ENCODE results near the gene DNAJC4. TPM values are rescaled to one million over a fixed set of nuclear protein-coding genes. Genes with fewer than 3 reads are reported as not detected.

Gene DNAJC4
- total and polyA plus RNA-seq, 2 experiments from 2014 or later, result 11.0 to 34.7 TPM

DNA sequence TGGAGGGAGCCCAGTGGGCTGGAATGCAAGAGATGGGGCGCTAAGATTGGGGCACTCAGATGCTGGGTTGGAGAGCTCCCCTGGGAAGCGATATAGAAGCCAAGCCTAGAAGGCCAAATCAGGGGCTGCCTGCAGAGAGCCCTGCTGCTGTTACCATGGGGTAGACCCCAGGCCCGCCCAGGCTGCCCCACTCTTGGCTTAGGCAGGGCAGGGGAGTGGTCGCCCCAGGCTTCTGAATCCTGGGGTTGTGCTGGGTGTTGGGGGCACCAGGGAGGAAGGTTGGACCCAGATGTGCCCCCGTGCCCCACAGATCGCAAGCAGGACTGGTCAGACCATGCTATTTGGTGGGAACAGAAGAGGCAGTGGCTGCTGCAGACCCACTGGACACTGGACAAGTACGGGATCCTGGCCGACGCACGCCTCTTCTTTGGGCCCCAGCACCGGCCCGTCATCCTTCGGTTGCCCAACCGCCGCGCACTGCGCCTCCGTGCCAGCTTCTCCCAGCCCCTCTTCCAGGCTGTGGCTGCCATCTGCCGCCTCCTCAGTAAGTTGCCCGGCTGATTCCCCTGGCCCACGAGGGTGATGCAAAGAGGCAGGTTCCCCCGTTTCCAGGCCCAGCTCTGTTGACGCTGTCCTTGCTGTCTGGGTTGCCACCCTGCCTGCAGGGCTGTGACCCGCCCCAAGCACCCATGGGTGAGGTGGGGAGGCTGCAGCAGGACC, 19.9 kb upstream of the DNAJC4 start:
- no peak overlapping the region for H3K9ac ChIP-seq
- no peaks in the 10 kb centered on the region for H3K27me3 ChIP-seq (replicated peaks; ENCODE audit: insufficient read depth)
- H3K36me3 ChIP-seq (ENCODE audit: low read depth), result no peaks in the 10 kb centered on the region
- in situ Hi-C loops (cut with MboI), result no loop called here
- DNase-seq, result no peak
- TF ChIP-seq EZH2 (IDR thresholded peaks at IDR 0.05; ENCODE audit: insufficient read depth, poor library complexity, severe bottlenecking) (no peak), EZH2phosphoT487 (IDR thresholded peaks at IDR 0.05; ENCODE audit: insufficient read depth, low read depth) (no peak)
- H3K4me3 ChIP-seq, result no peak overlapping the region
- peaks cover 20% of the 10 kb centered on the region for H3F3A ChIP-seq (ENCODE audit: insufficient read depth)
- no peaks in the 10 kb centered on the region for H3K79me2 ChIP-seq (ENCODE audit: insufficient read depth)
- H3K4me2 ChIP-seq (ENCODE audit: unreplicated experiment), result no peak overlapping the region
- H3K9me3 ChIP-seq (ENCODE audit: low read depth), result no peaks in the 10 kb centered on the region
- no peaks in the 10 kb centered on the region for H3K9me2 ChIP-seq (ENCODE audit: insufficient read depth)
- H2AFZ ChIP-seq, result no peak overlapping the region
- H3K4me1 ChIP-seq (ENCODE audit: insufficient read depth), result peaks cover 19% of the 10 kb centered on the region
- 94 to 96% methylated on average over 18 to 24 of the region's 24 CpGs for WGBS, 2 experiments (ENCODE audit: low coverage in 1 of 2, low lambda C conversion rate in 2 of 2, missing lambda C conversion rate in 2 of 2)
- H4K20me1 ChIP-seq (ENCODE audit: insufficient read depth), result no peaks in the 10 kb centered on the region
- no peak overlapping the region for H3K27ac ChIP-seq

DNA sequence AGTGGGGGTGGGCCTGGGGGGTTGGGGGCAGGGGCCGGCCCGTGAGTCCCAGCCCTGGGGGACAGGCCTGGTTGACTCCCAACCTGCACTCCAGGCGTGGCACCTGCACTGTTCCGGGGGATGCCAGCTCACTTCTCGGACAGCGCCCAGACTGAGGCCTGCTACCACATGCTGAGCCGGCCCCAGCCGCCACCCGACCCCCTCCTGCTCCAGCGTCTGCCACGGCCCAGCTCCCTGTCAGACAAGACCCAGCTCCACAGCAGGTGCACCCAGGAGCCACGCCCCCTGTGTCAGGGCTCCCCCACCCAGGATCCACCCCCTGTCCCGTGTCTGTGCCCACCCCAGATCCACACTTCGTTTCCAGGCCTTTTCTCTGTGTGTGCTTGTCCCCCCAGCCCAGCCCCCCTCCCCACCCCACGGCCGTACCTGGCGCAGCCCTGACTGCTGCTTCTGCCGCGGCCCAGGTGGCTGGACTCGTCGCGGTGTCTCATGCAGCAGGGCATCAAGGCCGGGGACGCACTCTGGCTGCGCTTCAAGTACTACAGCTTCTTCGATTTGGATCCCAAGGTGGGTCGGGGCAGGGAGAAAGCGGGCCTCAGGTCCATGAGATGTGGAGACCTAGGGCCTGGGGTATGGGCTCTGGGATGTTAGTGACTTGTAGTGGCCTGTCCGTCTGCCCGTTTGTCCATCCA, 19.0 kb upstream of the DNAJC4 start:
- no peaks in the 10 kb centered on the region for H3K79me2 ChIP-seq (ENCODE audit: insufficient read depth)
- TF ChIP-seq EZH2 (IDR thresholded peaks at IDR 0.05; ENCODE audit: insufficient read depth, poor library complexity, severe bottlenecking), result no peak
- no peak for TF ChIP-seq EZH2phosphoT487 (IDR thresholded peaks at IDR 0.05; ENCODE audit: insufficient read depth, low read depth)
- peaks cover 21% of the 10 kb centered on the region for H3K4me1 ChIP-seq (ENCODE audit: insufficient read depth)
- no peak overlapping the region for H3K4me3 ChIP-seq
- no peaks in the 10 kb centered on the region for H4K20me1 ChIP-seq (ENCODE audit: insufficient read depth)
- no peak overlapping the region for H3K27ac ChIP-seq
- no peak overlapping the region for H2AFZ ChIP-seq
- in situ Hi-C loops (cut with MboI), result no loop called here
- no peak overlapping the region for H3K4me2 ChIP-seq (ENCODE audit: unreplicated experiment)
- H3K9me2 ChIP-seq (ENCODE audit: insufficient read depth), result no peaks in the 10 kb centered on the region
- no peak for DNase-seq
- peaks cover 18% of the 10 kb centered on the region for H3F3A ChIP-seq (ENCODE audit: insufficient read depth)
- no peak overlapping the region for H3K9ac ChIP-seq
- no peaks in the 10 kb centered on the region for H3K9me3 ChIP-seq (ENCODE audit: low read depth)
- no peaks in the 10 kb centered on the region for H3K36me3 ChIP-seq (ENCODE audit: low read depth)
- no peaks in the 10 kb centered on the region for H3K27me3 ChIP-seq (replicated peaks; ENCODE audit: insufficient read depth)
- WGBS, 2 experiments (ENCODE audit: low coverage in 1 of 2, low lambda C conversion rate in 2 of 2, missing lambda C conversion rate in 2 of 2), result 84 to 97% methylated on average over 13 to 30 of the region's 30 CpGs

DNA sequence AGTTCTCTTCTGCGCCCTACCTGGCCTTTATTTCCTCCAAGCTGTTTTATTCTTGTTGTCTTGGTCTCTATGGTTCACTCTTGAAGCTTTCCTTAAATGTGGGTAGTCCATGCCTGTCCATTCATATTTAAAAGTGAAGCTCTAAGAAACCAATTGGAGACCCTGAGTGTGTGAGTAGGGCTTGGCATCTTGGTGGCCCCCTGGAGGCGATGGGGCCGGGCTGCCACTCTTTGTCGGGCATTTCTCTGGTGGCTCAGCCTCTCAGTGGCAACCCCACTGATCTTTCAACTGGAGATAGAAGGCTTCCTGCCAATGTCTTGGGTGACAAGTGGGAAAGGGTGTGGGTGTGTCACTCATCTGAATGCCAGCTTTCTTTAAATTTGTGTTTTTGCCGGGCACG, 13.5 kb upstream of the DNAJC4 start:
- no peaks in the 10 kb centered on the region for H3K36me3 ChIP-seq (ENCODE audit: low read depth)
- no peaks in the 10 kb centered on the region for H3K79me2 ChIP-seq (ENCODE audit: insufficient read depth)
- H3K27me3 ChIP-seq (replicated peaks; ENCODE audit: insufficient read depth), result no peaks in the 10 kb centered on the region
- peaks cover 11% of the 10 kb centered on the region for H3K4me1 ChIP-seq (ENCODE audit: insufficient read depth)
- WGBS, 2 experiments (ENCODE audit: low coverage in 1 of 2, low lambda C conversion rate in 2 of 2, missing lambda C conversion rate in 2 of 2), result 85 to 86% methylated on average over 6 of the region's 6 CpGs
- H3K27ac ChIP-seq, result no peak overlapping the region
- H3K4me3 ChIP-seq, result no peak overlapping the region
- H3F3A ChIP-seq (ENCODE audit: insufficient read depth), result peaks cover 18% of the 10 kb centered on the region
- H2AFZ ChIP-seq, result no peak overlapping the region
- H3K9ac ChIP-seq, result no peak overlapping the region
- TF ChIP-seq EZH2phosphoT487 (IDR thresholded peaks at IDR 0.05; ENCODE audit: insufficient read depth, low read depth) (no peak), EZH2 (IDR thresholded peaks at IDR 0.05; ENCODE audit: insufficient read depth, poor library complexity, severe bottlenecking) (no peak)
- no peaks in the 10 kb centered on the region for H3K9me3 ChIP-seq (ENCODE audit: low read depth)
- DNase-seq, result no peak
- no peaks in the 10 kb centered on the region for H3K9me2 ChIP-seq (ENCODE audit: insufficient read depth)
- no peaks in the 10 kb centered on the region for H4K20me1 ChIP-seq (ENCODE audit: insufficient read depth)
- in situ Hi-C loops (cut with MboI), result no loop called here
- no peak overlapping the region for H3K4me2 ChIP-seq (ENCODE audit: unreplicated experiment)

DNA sequence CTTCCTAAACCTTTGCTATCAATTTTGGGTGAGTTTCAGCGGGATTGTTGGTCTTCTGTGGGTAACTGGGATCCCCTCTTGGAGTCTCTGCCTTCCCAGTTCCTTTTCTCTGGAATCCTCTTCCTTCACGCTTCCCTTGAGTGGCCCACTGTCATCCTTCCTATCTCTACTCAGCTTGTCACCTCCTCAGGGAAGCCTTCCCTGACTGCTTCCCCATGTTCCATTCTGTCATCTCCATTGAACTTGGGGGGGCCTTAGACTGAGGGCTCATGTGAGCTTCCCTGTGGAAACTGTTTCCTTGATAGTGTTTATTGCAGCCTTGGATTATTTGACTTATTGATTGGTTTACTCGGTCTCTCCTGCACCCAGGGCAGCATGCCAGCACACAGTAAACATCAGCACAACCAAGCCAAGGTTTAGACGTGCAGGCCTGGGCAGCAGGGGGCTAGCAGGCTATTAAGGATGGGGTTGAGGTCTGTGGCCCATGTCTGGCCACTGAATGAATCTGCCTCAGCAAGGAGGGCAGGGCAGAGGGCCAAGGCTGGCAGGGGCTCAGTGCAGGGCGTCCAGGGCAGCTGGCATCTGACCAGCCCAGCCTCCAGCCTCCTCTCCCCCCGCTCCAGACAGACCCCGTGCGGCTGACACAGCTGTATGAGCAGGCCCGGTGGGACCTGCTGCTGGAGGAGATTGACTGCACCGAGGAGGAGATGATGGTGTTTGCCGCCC, 11.6 kb upstream of the DNAJC4 start:
- Histone ChIP-seq H3F3A (ENCODE audit: insufficient read depth) (peaks cover 15% of the 10 kb centered on the region), H3K9ac (no peak overlapping the region), H3K27ac (no peak overlapping the region), H3K4me3 (no peak overlapping the region), H3K4me1 (ENCODE audit: insufficient read depth) (peaks cover 11% of the 10 kb centered on the region), H3K36me3 (ENCODE audit: low read depth) (no peaks in the 10 kb centered on the region), H2AFZ (no peak overlapping the region), H3K27me3 (replicated peaks; ENCODE audit: insufficient read depth) (no peaks in the 10 kb centered on the region), H3K79me2 (ENCODE audit: insufficient read depth) (no peaks in the 10 kb centered on the region), H4K20me1 (ENCODE audit: insufficient read depth) (no peaks in the 10 kb centered on the region), H3K9me3 (ENCODE audit: low read depth) (no peaks in the 10 kb centered on the region), H3K9me2 (ENCODE audit: insufficient read depth) (no peaks in the 10 kb centered on the region), H3K4me2 (ENCODE audit: unreplicated experiment) (no peak overlapping the region)
- no peak for TF ChIP-seq EZH2phosphoT487 (IDR thresholded peaks at IDR 0.05; ENCODE audit: insufficient read depth, low read depth)
- TF ChIP-seq EZH2 (IDR thresholded peaks at IDR 0.05; ENCODE audit: insufficient read depth, poor library complexity, severe bottlenecking), result no peak
- DNase-seq, result no peak
- in situ Hi-C loops (cut with MboI), result no loop called here
- 74 to 78% methylated on average over 11 of the region's 11 CpGs for WGBS, 2 experiments (ENCODE audit: low coverage in 1 of 2, low lambda C conversion rate in 2 of 2, missing lambda C conversion rate in 2 of 2)
